HepG2 (cell line): ENCODE results near the gene ATP23. TPM values are rescaled to one million over a fixed set of nuclear protein-coding genes. Genes with fewer than 3 reads are reported as not detected.

Source experiments
- ATAC-seq: fragments of 200-7000 bp; cut with Tn5 transposase; 3 replicates; pipeline ENCODE4 v1.9.1; 2020; ENCODE audit warnings: mild to moderate bottlenecking, moderate library complexity
- Bru-seq: library from RNA; stranded (reverse); fragments of 400-500 nt; gene quantifications from one replicate; lab custom pipeline; 2021; lab: Mats Ljungman, UMichigan
- BruChase-seq, 2 experiments: library from RNA; stranded (reverse); fragments of 400-500 nt; gene quantifications; one replicate each; lab custom pipeline; 2021; lab: Mats Ljungman, UMichigan
- BruUV-seq: library from RNA; stranded (reverse); fragments of 400-500 nt; replicated peaks from 2 replicates; lab custom pipeline; 2021; lab: Mats Ljungman, UMichigan
- CTCF ChIA-PET: fragments of 300-600 bp; formaldehyde crosslinking; extraction: SDS; loops from one replicate; lab custom pipeline; 2021; ENCODE audit warnings: low total read pairs, inconsistent platforms, low intra/inter-chr PET ratio; lab: Yijun Ruan, JAX
- POLR2A ChIA-PET: fragments of 350-600 bp; sonication (Branson Sonifier 250); formaldehyde crosslinking; loops from one replicate; lab custom pipeline; 2020; ENCODE audit warnings: antibody characterized with exemption, inconsistent platforms; lab: Yijun Ruan, JAX
- DNase-seq: peaks from one replicate; pipeline ENCODE4 v3.0.0-alpha.2; 2015; ENCODE audit warnings: low spot score
- FAIRE-seq: peaks from 3 replicates; lab custom pipeline; 2011; peaks lifted over from hg19 to GRCh38; lab: Jason Lieb, UNC
- H2AFZ ChIP-seq: one replicate; pipeline ENCODE4 v1.6.1; 2011; ENCODE audit warnings: low read length, inconsistent platforms
- H3K27ac ChIP-seq: fragments of 300-600 bp; 3 replicates; pipeline ENCODE4 v1.8.0; 2011; ENCODE audit warnings: mixed run types, mild to moderate bottlenecking, mixed read lengths, low read length, inconsistent platforms; ENCODE audit not compliant: insufficient read depth; ENCODE audit errors: extremely low read length
- H3K27me3 ChIP-seq, 2 experiments: fragments of 200-600 bp in 1 of 2; 2 replicates in 1 of 2; 3 replicates in 1 of 2; pipeline versions ENCODE4 v1.6.0 to v1.8.0; 2011; ENCODE audit warnings: low read length in 2 of 2, mild to moderate bottlenecking in 2 of 2, moderate library complexity in 2 of 2, inconsistent platforms in 1 of 2; ENCODE audit not compliant: insufficient read depth in 2 of 2, control insufficient read depth in 1 of 2
- H3K36me3 ChIP-seq, 2 experiments: fragments of 200-600 bp in 1 of 2; replicated peaks in 1 of 2; 2 replicates in 1 of 2; 3 replicates in 1 of 2; pipeline versions ENCODE4 v1.5.1 to v1.8.0; 2011; ENCODE audit warnings: low read length in 2 of 2, inconsistent platforms in 1 of 2; ENCODE audit not compliant: insufficient read depth in 2 of 2, control insufficient read depth in 1 of 2
- H3K4me1 ChIP-seq: 2 replicates; pipeline ENCODE4 v1.5.1; 2012; ENCODE audit warnings: low read length, inconsistent platforms; ENCODE audit not compliant: insufficient read depth
- H3K4me2 ChIP-seq: 2 replicates; pipeline ENCODE4 v1.6.0; 2011; ENCODE audit warnings: low read depth, low read length, inconsistent platforms
- H3K4me3 ChIP-seq, 3 experiments: fragments of 200-600 bp in 1 of 3; sonication (generic), shearing (Covaris generic) in 1 of 3; replicated peaks in 1 of 3; 2 replicates each; pipeline ENCODE4 v1.5.1; 2011 to 2016; ENCODE audit warnings: low read length in 3 of 3, inconsistent platforms in 2 of 3, low read depth in 2 of 3, mild to moderate bottlenecking in 2 of 3, control low read depth in 1 of 3, mixed read lengths in 1 of 3; ENCODE audit not compliant: insufficient read depth in 1 of 3
- H3K79me2 ChIP-seq: one replicate; pipeline ENCODE4 v1.6.1; 2011; ENCODE audit warnings: low read length, inconsistent platforms; ENCODE audit not compliant: insufficient read depth
- H3K9ac ChIP-seq: 2 replicates; pipeline ENCODE4 v1.6.0; 2011; ENCODE audit warnings: mild to moderate bottlenecking, low read depth, low read length, inconsistent platforms; ENCODE audit not compliant: insufficient read depth
- H3K9me3 ChIP-seq: 2 replicates; pipeline ENCODE4 v1.5.1; 2012; ENCODE audit warnings: mild to moderate bottlenecking, low read length
- H4K20me1 ChIP-seq: 2 replicates; pipeline ENCODE4 v1.6.0; 2011; ENCODE audit warnings: inconsistent platforms, mild to moderate bottlenecking, low read length, moderate library complexity; ENCODE audit not compliant: insufficient read depth
- ATF7 ChIP-seq, 2 experiments: fragments of 450-650 bp in 1 of 2; sonication (generic) in 1 of 2; formaldehyde crosslinking in 1 of 2; IDR thresholded peaks; 2 replicates each; pipeline versions ENCODE4 v1.4.0 to v1.6.1; 2016 to 2020; ENCODE audit warnings: antibody characterized with exemption in 1 of 2, mild to moderate bottlenecking in 1 of 2, missing genetic modification reagents in 1 of 2
- CBX1 ChIP-seq: IDR thresholded peaks from one replicate; pipeline ENCODE4 v1.6.1; 2016; ENCODE audit warnings: antibody characterized with exemption, low read depth
- ELF1 ChIP-seq: sonication (generic); formaldehyde crosslinking; IDR thresholded peaks from 2 replicates; pipeline ENCODE4 v1.4.0; 2020; ENCODE audit warnings: missing genetic modification reagents
- FOXC1 ChIP-seq: sonication (generic); formaldehyde crosslinking; IDR thresholded peaks from 2 replicates; pipeline ENCODE4 v1.8.0; 2022; ENCODE audit warnings: mild to moderate bottlenecking, missing genetic modification reagents, borderline replicate concordance
- HOXA7 ChIP-seq: sonication (generic); formaldehyde crosslinking; IDR thresholded peaks from 2 replicates; pipeline ENCODE4 v1.8.1; 2022; ENCODE audit warnings: mild to moderate bottlenecking, missing genetic modification reagents, moderate library complexity
- PTBP1 ChIP-seq: fragments of 200-400 bp; formaldehyde crosslinking; IDR thresholded peaks from 2 replicates; pipeline ENCODE4 v1.6.1; 2018; ENCODE audit warnings: low read length, low read depth; ENCODE audit not compliant: poor library complexity, severe bottlenecking
- ZNF281 ChIP-seq: sonication (generic); formaldehyde crosslinking; IDR thresholded peaks from 2 replicates; pipeline ENCODE4 v1.4.0; 2020; ENCODE audit warnings: missing genetic modification reagents, borderline replicate concordance
- ZNF382 ChIP-seq: sonication (generic); formaldehyde crosslinking; IDR thresholded peaks from 2 replicates; pipeline ENCODE4 v1.5.0; 2020; ENCODE audit warnings: missing genetic modification reagents, mild to moderate bottlenecking, borderline replicate concordance
- ZNF543 ChIP-seq: sonication (generic); formaldehyde crosslinking; IDR thresholded peaks from 2 replicates; pipeline ENCODE4 v1.4.0; 2020; ENCODE audit warnings: mild to moderate bottlenecking, missing genetic modification reagents
- ZNF768 ChIP-seq: sonication (generic); formaldehyde crosslinking; IDR thresholded peaks from 2 replicates; pipeline ENCODE4 v1.4.0; 2020; ENCODE audit warnings: missing genetic modification reagents
- ZNF773 ChIP-seq: sonication (generic); formaldehyde crosslinking; IDR thresholded peaks from 2 replicates; pipeline ENCODE4 v1.4.0; 2020; ENCODE audit warnings: missing genetic modification reagents, borderline replicate concordance
- WGBS: methylation state at CpG from one replicate; pipeline ENCODE4 v1.1.6; 2017; ENCODE audit warnings: low lambda C conversion rate; 5-methylcytosine and 5-hydroxymethylcytosine counted together
- in situ Hi-C: cut with HindIII; loops from 2 replicates; pipeline ENCODE4 v1.10.0; 2017; ENCODE audit warnings: low pct_unique_long_range_greater_than_20kb; ENCODE audit not compliant: extremely low pct_ligation_motif_present
- intact Hi-C: fragments of 100-400 bp; cut with micrococcal nuclease; formaldehyde crosslinking; loops from one replicate; pipeline ENCODE4 v1.10.0; 2022; ENCODE audit not compliant: unreplicated experiment
- long read RNA-seq, 2 experiments: library from RNA in 1 of 2; library from polyadenylated mRNA in 1 of 2; stranded (forward) in 1 of 2; unstranded in 1 of 2; transcript quantifications; one replicate each; pipeline ENCODE4 v2.0.0, GENCODE V29; 2019 to 2022
- polyA minus RNA-seq, 3 experiments: library from RNA; depleted of rRNA, polyadenylated mRNA; stranded (reverse); fragments of >200 nt; gene quantifications; 2 replicates each; pipeline ENCODE4 v1.2.3, GENCODE V29; 2011; ENCODE audit warnings: low replicate concordance in 1 of 3
- polyA plus RNA-seq, 8 experiments: library from polyadenylated mRNA; depleted of rRNA in 3 of 8; stranded (reverse) in 7 of 8; unstranded in 1 of 8; fragments of >200 nt; fragmentation: Illumina TruSeq in 4 of 8; extraction: Trizol in 4 of 8; gene quantifications; 2 replicates each; pipeline versions ENCODE4 v1.2.1 to v1.2.3, GENCODE V29; 2011 to 2016; ENCODE audit warnings: low read depth in 4 of 8, missing spikeins in 1 of 8, mixed read lengths in 1 of 8; ENCODE audit not compliant: insufficient read depth in 1 of 8
- total RNA-seq, 5 experiments: library from RNA; depleted of rRNA; stranded (reverse); fragments of >200 nt; fragmentation: Illumina TruSeq; extraction: Trizol; gene quantifications; 2 replicates each; pipeline ENCODE4 v1.2.3, GENCODE V29; 2016; ENCODE audit warnings: low read depth in 1 of 5
- TF ChIP-seq, protein P1 (sequence below): sonication (generic); formaldehyde crosslinking; conservative IDR thresholded peaks from 2 replicates; pipeline ENCODE4 v1.8.0; 2022; ENCODE audit warnings: missing genetic modification reagents

Gene ATP23, protein sequence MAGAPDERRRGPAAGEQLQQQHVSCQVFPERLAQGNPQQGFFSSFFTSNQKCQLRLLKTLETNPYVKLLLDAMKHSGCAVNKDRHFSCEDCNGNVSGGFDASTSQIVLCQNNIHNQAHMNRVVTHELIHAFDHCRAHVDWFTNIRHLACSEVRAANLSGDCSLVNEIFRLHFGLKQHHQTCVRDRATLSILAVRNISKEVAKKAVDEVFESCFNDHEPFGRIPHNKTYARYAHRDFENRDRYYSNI
- total RNA-seq (2016; rRNA removed; fragmentation: Illumina TruSeq; extraction: Trizol) (12.1 and 13.1 TPM in 2 replicates), polyA plus RNA-seq (2011; rRNA removed) (11.4 and 14.7 TPM in 2 replicates), polyA minus RNA-seq (2011; rRNA and poly(A)+ RNA removed; ENCODE audit: low replicate concordance) (5.1 and 5.7 TPM in 2 replicates), Bru-seq, nascent RNA (percentile 50 among the genes with signal in this experiment), BruChase-seq, experiment 1, labeled RNA remaining after a 6-hour chase (percentile 42 among the genes with signal in this experiment), BruChase-seq, experiment 2, labeled RNA remaining after a 2-hour chase (percentile 44 among the genes with signal in this experiment)
- 24.3 and 27.9 TPM in 2 replicates for total RNA-seq (2016; cell fraction: cytosol; rRNA removed; fragmentation: Illumina TruSeq; extraction: Trizol; ENCODE audit: low read depth)
- 14.7 and 15.5 TPM in 2 replicates for total RNA-seq (2016; cell fraction: insoluble cytoplasmic fraction; rRNA removed; fragmentation: Illumina TruSeq; extraction: Trizol)
- 27.9 and 34.5 TPM in 2 replicates for total RNA-seq (2016; cell fraction: membrane; rRNA removed; fragmentation: Illumina TruSeq; extraction: Trizol)
- total RNA-seq (2016; cell fraction: nucleus; rRNA removed; fragmentation: Illumina TruSeq; extraction: Trizol) = 3.4 and 6.2 TPM in 2 replicates
- 11.9 and 15.5 TPM in 2 replicates for polyA plus RNA-seq (2011; cell fraction: cytosol; rRNA removed)
- 5.3 and 6.3 TPM in 2 replicates for polyA plus RNA-seq (2011; cell fraction: nucleus; rRNA removed)
- 4.8 and 9.6 TPM in 2 replicates for polyA plus RNA-seq (2012)
- polyA plus RNA-seq (2016; cell fraction: cytosol; fragmentation: Illumina TruSeq; extraction: Trizol; ENCODE audit: low read depth) = 34.8 and 37.5 TPM in 2 replicates
- polyA plus RNA-seq (2016; cell fraction: insoluble cytoplasmic fraction; fragmentation: Illumina TruSeq; extraction: Trizol; ENCODE audit: low read depth) = 12.6 and 13.2 TPM in 2 replicates
- 23.8 and 26.9 TPM in 2 replicates for polyA plus RNA-seq (2016; cell fraction: membrane; fragmentation: Illumina TruSeq; extraction: Trizol; ENCODE audit: low read depth)
- polyA plus RNA-seq (2016; cell fraction: nucleus; fragmentation: Illumina TruSeq; extraction: Trizol; ENCODE audit: insufficient read depth, low read depth) = 8.7 and 11.7 TPM in 2 replicates
- 6.1 and 7.6 TPM in 2 replicates for polyA minus RNA-seq (2011; cell fraction: cytosol; rRNA and poly(A)+ RNA removed)
- 1.4 and 3.5 TPM in 2 replicates for polyA minus RNA-seq (2011; cell fraction: nucleus; rRNA and poly(A)+ RNA removed)
- long read RNA-seq, experiment 1, transcript ATP23-201 (6 exons, 1,245 nt) = major isoform, 18 of 22 reads
- long read RNA-seq, experiment 1, partial matches to known transcripts = 0 of 22 reads
- long read RNA-seq, experiment 1, other reads (novel, unspliced or antisense) = 3 of 22 reads
- long read RNA-seq, experiment 2, partial matches to known transcripts = 0 of 6 reads
- long read RNA-seq, experiment 2, other reads (novel, unspliced or antisense) = 4 of 6 reads

- H2AFZ ChIP-seq = peak within 1 kb of the TSS; percentile 96
- BruUV-seq = no TSS peak
- intact Hi-C loops = no loop called here
- peak within 1 kb of the TSS; percentile 83 for H3K9ac ChIP-seq
- H3K27ac ChIP-seq = peak within 1 kb of the TSS; percentile 88
- H3K36me3 ChIP-seq = no peaks in the 10 kb centered on the region
- peak; percentile 98 for ATAC-seq
- ChIA-PET CTCF (no interaction called here), POLR2A (interaction anchor here (1.0 to 1.3 kb wide), 6 partner anchors 11 to 169 kb away, joined by 3 to 13 read pairs (median 4); partner anchors contain the start of genes AVIL, CTDSP2, EEF1AKMT3 and METTL1)
- H3K4me1 ChIP-seq = peaks cover 40% of the 10 kb centered on the region
- peak within 1 kb of the TSS; percentile 66 to 96 (median 81) for H3K4me3 ChIP-seq
- no peaks in the 10 kb centered on the region for H3K27me3 ChIP-seq
- H3K9me3 ChIP-seq = no peaks in the 10 kb centered on the region
- H4K20me1 ChIP-seq = no peaks in the 10 kb centered on the region
- peak; percentile 84 for DNase-seq
- FAIRE-seq = peak; percentile 15
- in situ Hi-C loops = no loop called here
- H3K79me2 ChIP-seq = no peaks in the 10 kb centered on the region
- peak within 1 kb of the TSS; percentile 96 for H3K4me2 ChIP-seq
- 0% methylated on average over 17 of the region's 55 CpGs for WGBS
- no peak for TF ChIP-seq CBX1
- TF ChIP-seq ZNF773 (CRISPR knock-in tag) = no peak; the same call in 1 of the 2 replicates
- no peak for TF ChIP-seq HOXA7 (CRISPR knock-in tag)
- no peak for TF ChIP-seq ZNF382 (CRISPR knock-in tag)
- peak; percentile 57; the same call in 1 of the 2 replicates for TF ChIP-seq ZNF768 (CRISPR knock-in tag)
- TF ChIP-seq ELF1 = peak; percentile 47
- no peak for TF ChIP-seq ZNF281 (CRISPR knock-in tag)
- TF ChIP-seq ATF7 (IDR thresholded peaks at IDR 0.05) = no peak
- TF ChIP-seq ATF7 (CRISPR knock-in tag; IDR thresholded peaks at IDR 0.05) = no peak
- TF ChIP-seq PTBP1 = no peak
- TF ChIP-seq, protein P1, sequence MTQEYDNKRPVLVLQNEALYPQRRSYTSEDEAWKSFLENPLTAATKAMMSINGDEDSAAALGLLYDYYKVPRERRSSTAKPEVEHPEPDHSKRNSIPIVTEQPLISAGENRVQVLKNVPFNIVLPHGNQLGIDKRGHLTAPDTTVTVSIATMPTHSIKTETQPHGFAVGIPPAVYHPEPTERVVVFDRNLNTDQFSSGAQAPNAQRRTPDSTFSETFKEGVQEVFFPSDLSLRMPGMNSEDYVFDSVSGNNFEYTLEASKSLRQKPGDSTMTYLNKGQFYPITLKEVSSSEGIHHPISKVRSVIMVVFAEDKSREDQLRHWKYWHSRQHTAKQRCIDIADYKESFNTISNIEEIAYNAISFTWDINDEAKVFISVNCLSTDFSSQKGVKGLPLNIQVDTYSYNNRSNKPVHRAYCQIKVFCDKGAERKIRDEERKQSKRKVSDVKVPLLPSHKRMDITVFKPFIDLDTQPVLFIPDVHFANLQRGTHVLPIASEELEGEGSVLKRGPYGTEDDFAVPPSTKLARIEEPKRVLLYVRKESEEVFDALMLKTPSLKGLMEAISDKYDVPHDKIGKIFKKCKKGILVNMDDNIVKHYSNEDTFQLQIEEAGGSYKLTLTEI (CRISPR knock-in tag) = no peak
- TF ChIP-seq ZNF543 = no peak
- TF ChIP-seq FOXC1 (CRISPR knock-in tag) = peak; percentile 48; the same call in 1 of the 2 replicates
Measured at GRCh38 chr12:57941165-57941894, at the start of gene ATP23. ATP23 (plus strand) TSS chr12:57941567; CDS start chr12:57941702, 135 bp downstream.
